GM19238 (cell line): ENCODE results near the gene TANGO2.

Source experiments
- DNase-seq: peaks from one replicate; pipeline ENCODE4 v3.0.0; 2011; ENCODE audit warnings: low spot score; ENCODE audit not compliant: insufficient read length

The TANGO2 gene

DNA sequence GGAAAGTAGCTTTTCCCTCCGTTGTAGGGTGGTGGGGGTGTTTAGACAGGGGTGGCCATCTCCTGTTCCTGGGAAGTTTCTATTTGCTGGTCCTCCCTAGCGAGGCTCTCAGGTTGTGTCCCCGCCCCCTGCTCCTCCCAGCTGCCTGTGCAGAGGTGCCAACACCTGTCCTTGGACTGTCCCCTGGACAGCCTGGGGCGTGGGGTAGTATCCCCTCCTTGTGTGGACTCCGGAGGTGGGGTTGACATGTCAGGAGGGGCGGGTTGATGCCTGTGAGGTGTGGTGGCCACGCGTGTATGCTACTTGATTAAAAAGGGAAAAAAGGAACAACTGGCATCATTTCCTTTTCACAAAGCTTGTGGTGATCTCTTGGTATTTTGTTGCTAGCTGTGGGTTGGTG lies 80.7 kb downstream of the TANGO2 start:
- no peak for DNase-seq

DNA sequence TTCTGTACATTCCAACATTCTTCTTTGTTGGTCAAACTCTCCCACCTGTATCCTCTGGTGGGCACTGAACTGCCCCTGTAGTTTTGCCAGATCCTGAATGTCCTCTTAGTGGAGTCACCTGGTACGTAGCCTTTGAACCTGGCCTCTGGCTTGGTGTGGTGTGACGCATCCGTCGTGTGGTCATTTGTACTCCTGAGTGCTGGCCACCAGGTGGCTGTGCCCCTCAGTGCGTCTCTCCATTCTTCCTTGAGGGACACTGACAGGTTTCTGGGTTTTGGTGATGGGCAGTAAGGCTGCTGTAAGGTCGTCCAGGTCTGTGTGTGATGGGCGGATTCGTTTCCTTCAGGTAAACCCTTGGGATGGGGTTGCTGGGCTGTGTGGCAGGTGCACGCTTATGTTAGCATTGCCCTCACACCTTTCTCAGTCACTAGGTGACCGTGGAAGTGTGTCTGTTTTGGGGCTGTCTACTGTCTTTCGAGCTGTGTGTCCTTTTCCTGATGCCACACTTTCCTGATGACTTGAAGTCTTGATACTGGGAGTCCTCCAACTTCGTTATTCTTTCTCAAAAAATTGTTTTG lies 81.4 kb downstream of the TANGO2 start:
- no peak for DNase-seq

DNA sequence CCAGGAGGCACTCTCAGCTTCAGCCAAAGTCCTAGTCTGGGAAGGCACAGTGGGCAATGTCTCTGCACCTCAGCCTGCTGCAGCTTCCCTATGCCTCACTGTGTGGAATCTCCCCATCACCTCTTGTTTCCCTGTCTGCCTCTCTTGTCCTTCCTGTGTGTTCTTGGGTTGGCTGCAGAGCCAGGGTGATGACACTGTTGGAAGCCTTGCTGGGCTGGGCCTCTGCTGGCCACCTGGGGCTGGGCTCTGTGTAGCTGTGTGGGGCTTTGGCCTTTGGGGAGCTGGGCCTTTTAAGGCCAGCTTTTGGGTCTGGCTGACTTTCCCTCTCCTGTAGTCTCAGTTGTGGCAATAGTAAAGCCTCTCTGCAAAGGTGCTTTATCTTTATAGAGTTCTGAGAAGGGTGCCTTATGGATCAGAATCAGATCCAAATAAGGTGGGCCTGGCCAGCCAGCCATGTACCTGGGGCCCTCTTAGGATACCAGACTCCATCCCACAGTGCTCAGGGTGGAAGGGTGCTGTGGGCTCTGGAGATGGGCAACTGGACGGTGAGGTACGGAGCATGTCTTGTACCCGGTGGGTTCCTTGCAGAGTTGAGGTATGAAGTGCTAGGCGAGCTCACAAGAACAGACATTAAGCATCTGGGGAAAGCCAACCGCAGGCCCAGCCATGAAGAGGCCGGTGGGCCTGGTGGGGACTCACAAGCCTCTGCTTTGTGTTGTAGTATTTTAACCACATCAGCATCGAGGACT lies 84.7 kb downstream of the TANGO2 start:
- DNase-seq, result no peak

DNA sequence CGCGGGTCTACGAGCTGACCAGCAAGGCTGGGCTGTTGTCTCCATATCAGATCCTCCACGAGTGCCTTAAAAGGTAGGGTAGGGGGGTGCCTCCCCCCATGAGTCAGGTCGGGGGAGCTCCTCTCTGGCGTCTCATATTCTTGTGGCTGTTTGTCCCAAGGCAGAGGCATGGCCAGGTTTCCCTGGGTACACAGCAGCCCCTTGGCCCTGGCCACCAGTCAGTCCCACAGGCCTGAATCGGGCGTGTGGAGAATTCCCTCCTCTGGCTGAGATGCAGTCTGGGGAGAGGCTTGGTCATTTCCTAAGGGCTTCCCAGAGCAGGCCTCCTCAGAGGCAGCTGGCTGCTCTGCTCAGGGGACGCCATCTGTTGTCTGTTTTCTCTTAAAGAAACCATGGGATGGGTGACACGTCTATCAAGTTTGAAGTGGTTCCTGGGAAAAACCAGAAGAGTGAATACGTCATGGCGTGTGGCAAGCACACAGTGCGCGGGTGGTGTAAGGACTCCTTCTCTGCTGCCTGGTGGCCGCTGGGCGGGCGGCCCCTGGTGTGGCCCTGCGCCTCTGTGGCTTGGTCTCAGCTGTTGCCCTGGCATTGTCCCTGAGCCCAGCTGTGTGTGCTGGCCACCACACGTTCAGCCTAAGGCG lies 85.4 kb downstream of the TANGO2 start:
- DNase-seq, result no peak

DNA sequence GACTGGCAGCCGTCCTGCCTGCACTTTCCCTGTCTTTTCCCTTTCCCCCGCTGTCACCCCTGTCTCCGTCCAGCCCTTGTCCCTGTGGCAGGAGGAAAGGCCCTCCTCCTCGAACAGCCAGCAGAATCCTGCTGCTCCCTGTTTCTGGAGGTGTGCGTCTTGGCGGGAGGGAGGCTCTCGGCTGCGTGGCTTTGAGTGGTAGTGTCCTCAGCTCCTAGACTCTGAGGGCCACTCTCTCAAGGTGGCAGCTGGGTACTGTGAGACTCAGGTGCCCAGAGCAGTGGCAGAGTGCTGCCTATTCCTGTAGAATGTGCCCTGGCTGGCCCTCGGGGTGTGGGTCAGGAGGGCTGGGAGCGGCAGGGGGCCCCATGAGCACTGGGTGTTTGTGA lies 85.9 kb downstream of the TANGO2 start:
- no peak for DNase-seq

DNA sequence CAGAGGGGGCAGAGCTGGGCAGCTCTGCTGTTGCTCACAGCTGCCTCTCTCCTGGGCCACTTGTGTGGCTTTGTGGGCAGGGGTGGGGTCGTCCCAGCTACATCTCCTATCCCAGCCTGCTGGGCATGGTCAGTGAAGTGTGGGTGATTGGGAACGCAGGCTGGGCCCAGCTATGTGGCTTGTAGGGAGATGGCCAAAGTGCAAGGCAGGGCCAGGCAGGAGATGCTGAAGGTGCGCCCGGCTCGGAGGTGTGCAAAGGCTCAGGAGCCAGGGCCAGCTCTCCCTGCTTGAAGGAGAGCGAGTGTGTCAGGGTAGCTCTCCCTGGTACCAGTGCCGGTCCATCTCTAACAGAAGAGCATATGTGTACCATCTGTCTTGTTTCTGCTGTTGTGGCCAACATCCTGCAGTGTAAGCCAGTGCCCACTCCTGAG lies 86.6 kb downstream of the TANGO2 start:
- no peak for DNase-seq

DNA sequence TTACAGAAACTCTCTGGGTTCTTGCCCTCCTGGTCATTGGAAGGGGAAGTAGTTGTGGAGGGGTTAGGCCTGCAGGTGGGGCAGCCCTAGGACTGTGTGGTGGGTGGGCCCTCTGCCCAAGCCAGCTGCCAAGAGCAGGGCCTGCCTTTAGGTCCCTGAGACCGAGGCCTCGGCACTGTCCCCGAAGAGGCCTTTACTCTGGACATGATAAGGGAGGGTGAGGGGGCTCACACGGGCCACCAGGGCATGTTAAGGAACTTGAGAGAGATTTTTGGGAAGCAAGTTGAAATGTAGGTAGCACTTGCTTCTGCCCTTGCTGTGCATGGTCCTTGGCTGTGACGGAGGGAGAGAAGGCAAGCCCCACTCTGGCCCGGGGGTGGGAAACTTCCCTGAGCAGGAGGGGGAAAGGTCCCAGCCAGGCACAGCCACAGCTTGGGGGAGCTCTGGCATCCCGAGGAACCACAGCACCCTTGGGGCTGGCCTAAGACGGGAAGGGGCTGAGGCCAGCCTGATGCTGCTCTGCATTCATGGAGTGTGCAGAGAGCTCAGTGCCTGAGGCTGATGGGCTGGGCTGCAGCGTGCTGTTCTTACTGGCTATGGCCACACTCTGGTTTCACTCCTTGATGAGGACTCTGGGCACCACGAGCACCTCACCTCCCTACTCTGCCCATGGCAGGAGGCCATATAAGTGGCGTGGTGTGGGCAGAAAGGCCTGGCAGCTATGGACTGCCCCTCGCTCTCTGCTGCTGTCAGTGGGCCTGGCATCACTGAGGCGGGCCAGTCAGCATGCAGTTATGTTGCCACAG lies 87.2 kb downstream of the TANGO2 start:
- no peak for DNase-seq

DNA sequence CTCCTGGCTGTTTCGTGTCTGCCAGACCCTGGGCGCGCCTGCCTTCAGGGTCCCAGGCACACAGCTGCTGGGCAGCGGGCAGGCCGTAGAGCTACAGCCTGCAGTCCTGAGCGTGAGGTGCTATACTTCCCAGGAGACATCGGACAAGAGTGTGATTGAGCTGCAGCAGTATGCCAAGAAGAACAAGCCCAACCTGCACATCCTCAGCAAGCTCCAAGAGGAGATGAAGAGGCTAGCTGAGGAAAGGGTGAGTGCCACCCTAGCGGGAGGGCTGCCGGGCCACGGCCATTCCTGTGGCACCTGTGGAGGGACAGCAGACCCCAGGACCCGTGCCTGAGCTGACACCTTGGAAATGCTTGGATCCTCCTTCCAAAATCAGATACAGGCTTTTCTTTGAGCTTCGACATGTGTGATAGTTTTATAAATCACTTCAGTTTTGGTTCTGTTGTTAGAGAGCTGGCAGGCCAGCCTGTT lies 87.9 kb downstream of the TANGO2 start:
- DNase-seq, result no peak

DNA sequence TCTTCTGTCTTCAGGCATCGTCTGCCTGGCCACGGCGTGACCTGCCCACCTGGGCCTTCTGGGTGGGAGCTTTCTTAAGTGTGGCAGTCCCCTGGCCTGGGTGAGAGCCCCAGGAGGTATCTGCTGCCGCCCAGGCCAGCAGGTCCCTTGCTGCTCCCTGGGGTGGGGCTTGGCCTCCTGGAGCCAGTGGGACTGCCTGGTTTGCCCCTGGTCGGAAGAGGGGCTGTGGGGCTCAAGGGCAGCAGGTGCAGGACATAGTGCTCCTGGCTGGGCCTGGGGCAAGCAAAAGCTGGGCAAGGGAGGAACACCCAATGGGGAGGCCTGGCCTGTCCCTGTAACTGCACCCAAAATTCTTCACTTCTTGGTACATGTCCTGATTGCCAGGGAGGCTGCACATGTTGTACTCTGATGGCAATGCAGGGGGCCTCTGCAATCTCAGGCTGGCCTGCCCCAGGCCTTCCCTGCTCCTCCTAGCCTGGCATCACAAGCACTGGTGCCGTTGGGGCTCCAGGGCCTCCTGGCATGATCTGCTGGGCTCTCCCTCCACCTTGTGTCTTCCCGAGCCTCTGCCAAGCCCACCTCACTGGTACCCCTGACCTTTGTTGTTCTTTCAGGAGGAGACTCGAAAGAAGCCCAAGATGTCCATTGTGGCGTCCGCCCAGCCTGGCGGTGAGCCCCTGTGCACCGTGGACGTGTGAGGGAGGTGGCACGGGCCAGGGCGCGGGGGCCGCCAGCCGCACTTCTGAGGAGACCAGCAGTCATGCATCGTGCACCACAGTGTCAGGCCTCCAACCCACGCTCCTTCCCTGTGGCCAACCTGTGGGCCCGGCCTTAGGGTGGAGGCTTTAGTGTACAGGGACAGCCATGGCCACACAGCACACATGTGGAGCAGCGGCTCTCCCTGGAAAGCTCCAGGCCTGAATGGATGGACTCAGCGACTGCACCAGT lies 88.8 kb downstream of the TANGO2 start:
- no peak for DNase-seq

DNA sequence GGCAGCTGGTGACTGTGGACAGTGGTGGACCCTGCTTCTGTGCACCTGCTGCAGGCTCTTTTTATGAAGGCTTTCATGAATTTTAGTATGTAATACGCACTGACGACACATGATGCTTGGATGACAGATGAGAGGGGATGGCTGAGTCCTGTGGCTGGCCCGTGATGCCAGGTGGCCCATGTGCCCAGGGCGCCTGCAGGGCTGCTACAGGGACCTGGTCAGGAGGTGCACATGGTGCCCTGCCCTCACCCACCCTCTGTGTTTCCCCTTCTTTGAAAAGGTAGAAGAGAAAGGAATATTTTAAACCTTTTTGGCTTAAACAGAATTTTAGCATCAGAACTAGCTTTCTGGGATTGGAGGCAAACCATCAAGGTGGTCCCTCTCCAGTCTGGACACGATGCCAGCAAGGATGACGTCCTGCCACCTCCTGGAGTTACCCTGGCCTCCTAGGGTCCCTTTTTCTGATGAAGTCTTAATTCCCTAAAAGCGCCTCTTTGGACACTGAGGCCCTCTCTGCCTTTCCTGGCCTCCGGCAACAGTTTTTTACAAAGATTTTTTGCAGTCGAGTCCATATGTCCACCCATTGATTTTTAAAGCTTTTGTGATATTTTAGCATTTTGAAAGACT lies 89.6 kb downstream of the TANGO2 start:
- no peak for DNase-seq

DNA sequence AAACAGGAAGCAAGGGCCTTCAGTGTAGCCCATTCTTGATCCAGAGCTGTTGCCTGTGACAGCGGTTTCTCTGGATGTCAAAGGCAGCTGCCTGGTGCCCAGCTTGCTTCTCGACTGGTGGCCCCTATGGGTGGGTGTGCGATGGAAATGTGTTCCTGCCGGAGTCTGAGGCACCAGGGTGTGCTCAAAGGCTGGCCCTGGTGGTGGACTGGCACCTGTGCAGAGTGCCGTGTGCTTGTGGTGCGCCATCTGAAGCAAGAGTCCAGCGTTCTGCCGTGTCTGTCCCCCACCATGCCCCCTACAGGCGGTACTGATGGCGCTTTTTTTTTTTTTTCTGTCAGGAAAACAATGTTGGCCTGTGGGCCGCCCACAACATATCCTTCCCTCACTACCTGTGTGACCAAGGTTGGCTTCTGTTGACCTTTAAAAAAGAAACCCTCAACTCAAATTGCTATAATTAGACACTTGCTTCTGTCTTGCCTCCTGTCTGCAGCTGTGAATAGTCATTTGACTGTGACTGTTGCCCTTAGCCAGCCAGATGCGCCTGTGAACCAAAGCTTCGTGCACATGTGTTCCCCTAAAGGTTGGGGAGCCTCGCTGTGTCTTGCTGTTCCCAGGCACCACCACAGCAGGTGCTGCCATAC lies 90.3 kb downstream of the TANGO2 start:
- no peak for DNase-seq

DNA sequence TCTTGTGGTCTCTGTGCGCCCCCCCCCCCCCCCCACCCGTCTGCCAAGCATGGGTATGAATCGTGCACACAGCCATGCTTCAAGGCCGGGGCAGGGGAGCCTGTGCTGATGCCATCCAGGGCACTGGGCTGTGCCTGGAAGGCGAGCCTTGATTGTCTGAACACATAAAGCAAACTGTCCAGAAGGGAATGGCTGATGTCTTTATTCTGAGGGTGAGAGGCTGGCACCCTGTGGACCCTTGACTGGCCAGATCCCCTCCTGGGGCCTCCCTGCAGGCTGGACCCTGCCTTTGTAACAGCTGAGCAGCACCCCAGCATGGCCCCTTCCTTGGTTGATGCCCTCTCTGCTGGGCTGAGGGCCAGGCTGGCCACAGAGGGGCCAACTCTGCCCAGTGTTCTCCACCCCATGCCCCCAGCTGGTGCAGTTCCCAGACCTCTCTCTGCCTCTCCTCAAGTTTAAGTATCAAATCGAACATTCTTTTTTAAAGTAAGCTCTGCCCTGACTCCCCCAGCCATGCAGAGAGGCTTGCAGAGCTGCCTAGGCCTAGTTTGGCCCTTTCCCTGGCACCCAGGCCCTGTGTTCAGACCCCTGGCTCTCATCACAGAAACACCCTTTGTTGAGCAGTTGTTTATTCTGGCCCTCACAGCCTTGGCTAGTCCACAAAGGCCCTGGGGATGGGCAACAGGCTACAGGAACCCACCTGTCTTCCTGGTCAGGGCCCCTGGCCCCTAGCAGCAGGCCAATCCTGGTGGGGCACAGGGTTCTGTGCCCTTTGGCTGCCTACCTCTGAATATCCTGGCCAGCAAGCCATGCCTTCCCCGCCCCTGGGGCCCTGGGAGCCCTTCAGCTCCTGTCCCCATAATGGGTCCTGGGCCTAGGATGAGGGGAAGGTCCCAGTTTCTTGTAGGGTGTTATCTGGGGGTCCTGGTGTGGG lies 91.0 kb downstream of the TANGO2 start:
- DNase-seq, result no peak

DNA sequence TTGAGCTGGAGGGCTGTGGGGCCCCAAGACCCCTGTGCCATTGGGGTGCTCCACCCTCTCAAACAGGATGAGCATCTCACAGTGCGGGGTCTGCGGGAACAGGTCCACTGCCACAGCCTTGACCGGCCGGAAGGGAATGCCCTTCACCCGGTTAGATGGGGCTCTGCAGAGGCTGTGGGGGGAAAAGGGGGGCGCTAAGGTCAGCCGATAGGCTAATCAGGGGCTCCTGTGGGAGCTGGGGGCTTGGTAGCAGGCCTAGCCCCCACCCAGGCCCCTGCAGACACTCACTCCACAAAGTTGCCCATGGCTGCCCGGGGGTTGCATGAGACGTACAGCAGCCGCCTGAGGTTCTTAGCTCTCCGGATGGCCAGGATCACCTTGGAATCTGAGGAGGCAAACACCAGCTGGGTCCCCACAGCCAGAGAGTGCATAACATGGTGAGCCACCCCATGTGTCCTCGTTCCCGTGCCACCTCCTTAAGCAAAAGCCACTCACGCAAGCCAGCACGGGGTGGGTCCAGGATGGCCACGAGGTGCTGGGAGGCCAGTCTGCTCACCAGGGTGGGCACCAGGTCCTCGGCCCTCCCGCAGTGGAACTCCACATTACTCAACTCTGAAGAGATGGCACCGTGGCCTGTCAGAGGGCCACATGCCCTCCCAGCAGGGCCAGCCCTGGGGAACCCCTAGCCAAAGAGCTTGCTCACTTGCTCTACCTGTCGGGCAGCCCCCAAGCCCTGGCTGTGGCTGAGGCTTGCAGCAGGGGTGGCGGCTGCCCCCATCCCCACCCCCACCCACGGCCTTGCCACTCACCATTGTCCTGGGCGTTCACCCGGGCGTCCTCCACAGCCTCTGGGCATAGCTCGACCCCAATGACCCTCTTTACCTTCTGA lies 92.0 kb downstream of the TANGO2 start:
- no peak for DNase-seq

DNA sequence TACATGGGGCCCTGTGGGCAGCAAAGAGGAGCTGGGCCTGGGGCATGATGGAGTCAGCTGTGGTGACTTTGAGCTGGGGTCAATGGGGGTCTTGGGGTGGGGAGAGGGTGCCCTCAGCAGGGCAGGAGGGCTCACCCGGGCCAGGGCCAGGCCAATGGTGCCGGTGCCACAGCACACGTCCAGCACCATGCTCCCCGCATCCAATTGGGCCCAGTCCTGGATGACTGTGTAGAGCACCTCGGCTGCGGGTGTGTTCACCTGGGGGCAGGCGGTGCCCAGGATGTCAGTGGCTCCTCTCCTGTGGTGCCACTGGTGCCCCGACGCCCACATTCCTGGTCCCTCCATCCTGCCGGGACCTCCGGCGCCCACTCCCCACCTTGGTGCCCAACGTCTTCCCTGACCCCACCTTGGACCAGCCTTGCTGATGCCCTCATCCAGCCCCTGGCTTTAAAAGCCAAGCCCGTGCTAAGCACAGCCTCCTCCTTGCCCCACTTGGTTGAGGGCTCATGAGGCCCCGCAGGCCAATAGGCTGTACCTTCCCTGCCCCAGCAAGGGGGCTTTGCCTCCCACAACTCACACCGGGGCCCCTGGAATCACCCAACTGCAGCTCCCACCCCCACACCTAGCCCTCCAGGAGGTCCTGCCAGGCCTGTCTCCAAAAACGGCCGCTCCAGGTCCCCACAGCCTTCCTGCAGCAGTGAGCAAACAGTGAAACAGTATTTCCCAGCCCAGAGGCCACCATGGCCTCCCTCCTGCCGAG lies 92.8 kb downstream of the TANGO2 start:
- no peak for DNase-seq

DNA sequence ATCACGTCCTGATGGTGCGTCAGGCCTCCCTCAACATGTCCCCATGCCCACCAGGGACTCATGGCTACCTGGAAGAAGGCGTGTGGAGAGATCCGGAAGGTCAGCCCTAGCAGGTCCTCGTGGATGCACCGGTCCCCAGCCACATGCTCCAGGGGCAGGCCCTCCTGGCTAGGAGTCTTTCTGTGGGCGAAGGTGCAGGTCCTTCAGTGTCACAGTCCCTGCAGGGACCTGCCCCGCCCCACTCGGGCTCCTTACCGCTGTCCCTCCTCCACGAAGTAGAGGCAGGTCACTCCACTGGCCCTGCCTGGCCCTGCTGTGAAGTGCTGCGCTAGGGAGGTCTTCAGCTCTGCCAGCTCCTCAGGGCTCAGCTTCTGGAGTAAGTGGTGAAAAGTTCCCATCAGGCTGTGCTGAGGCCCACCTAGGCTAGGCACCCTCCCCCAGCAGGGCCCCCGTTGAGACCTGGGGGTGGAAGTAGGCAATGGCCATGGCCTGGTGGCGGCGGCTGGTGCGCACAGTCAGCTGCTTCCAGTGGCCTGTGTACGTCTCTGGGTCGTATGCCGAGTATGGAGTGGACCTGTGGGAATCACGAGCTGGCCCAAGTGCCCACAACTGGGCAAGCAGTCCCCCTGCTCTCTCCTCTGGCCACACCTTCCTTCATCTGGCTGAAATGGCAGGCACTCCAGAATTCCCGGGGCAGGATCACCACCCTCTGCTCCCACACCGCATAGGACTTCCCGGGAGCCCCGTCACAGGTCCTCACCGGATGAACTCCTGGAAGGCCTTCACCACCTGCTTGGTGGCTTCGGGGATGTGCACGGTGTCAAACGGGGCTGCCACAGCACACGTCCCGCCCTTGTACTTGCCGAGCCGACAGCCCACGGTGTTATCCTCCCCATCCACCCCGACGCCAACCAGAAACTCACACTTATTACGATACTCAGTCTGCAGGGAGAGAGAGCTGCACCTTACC lies 93.9 kb downstream of the TANGO2 start:
- DNase-seq, result no peak
